Tongue (tissue), 3 donors: ENCODE results near the gene PLAC8L1. TPM values are rescaled to one million over a fixed set of nuclear protein-coding genes. Genes with fewer than 3 reads are reported as not detected.

ENCODE experiments used
- DNase-seq: peaks from one replicate; pipeline ENCODE4 v3.0.0-alpha.2; 2015
- small RNA-seq: library from RNA; depleted of rRNA; stranded (forward); fragments of <200 nt; gene quantifications from one replicate; pipeline ENCODE3, GENCODE V24; 2014; ENCODE audit warnings: low replicate concordance
- total RNA-seq: library from RNA; depleted of rRNA; stranded (reverse); fragments of >200 nt; gene quantifications from one replicate; pipeline ENCODE4 v1.2.3, GENCODE V29; 2014

Gene PLAC8L1
- total RNA-seq, 1 donor from 2014 or later = not detected

GRCh38 chr5:146042628-146043279 lies 62.6 kb downstream of the PLAC8L1 start:
- DNase-seq = no peak

GRCh38 chr5:146041180-146041789 lies 64.1 kb downstream of the PLAC8L1 start:
- no peak for DNase-seq

GRCh38 chr5:146040527-146040926 lies 64.8 kb downstream of the PLAC8L1 start:
- no peak for DNase-seq

- DNase-seq = no peak
Measured at GRCh38 chr5:146039420-146039819, 66.0 kb downstream of the PLAC8L1 start.

- no peak for DNase-seq
Measured at GRCh38 chr5:146034605-146035004, 70.8 kb downstream of the PLAC8L1 start.

Small RNA genes within 50 kb of the gene (small RNA-seq; reads per million reads assigned to genes)
- not detected for gene AC091959.1

Other genes starting within 250 kb of the PLAC8L1 start
- not detected for gene GRXCR2, start 232.6 kb downstream of the PLAC8L1 start, total RNA-seq
- 14.3 TPM for gene SH3RF2, start 169.0 kb downstream of the PLAC8L1 start, total RNA-seq
- 108 TPM for gene LARS1, start 77.1 kb upstream of the PLAC8L1 start, total RNA-seq
- gene RBM27, start 98.0 kb upstream of the PLAC8L1 start, total RNA-seq = 36.7 TPM
- gene POU4F3, start 233.3 kb upstream of the PLAC8L1 start, total RNA-seq = not detected